Occipital lobe (tissue), 2 donors: ENCODE data around the gene CDH13. TPM values are rescaled to one million over a fixed set of nuclear protein-coding genes. Genes with fewer than 3 reads are reported as not detected.

Experiments
- DNase-seq: peaks from one replicate; lab custom pipeline; 2025; lab: John Stamatoyannopoulos, UW
- total RNA-seq: library from RNA; depleted of rRNA; stranded (reverse); fragments of >200 nt; gene quantifications from one replicate; pipeline ENCODE4 v1.2.3, GENCODE V29; 2014

The CDH13 gene
- total RNA-seq, 1 donor from 2014 or later: 27.3 TPM

- DNase-seq: no peak
These were observed 404.8 kb downstream of the CDH13 start for GRCh38 chr16:83031524-83031923.

- no peak for DNase-seq
These were observed 410.3 kb downstream of the CDH13 start for GRCh38 chr16:83037102-83037501.

GRCh38 chr16:83037884-83038283, 411.1 kb downstream of the CDH13 start:
- DNase-seq: no peak

GRCh38 chr16:83040174-83040573, 413.4 kb downstream of the CDH13 start:
- no peak for DNase-seq

- DNase-seq: no peak
These were observed 417.8 kb downstream of the CDH13 start for GRCh38 chr16:83044589-83044988.

GRCh38 chr16:83045790-83046189, 419.0 kb downstream of the CDH13 start:
- no peak for DNase-seq

GRCh38 chr16:83046664-83047063, 419.9 kb downstream of the CDH13 start:
- DNase-seq: no peak

GRCh38 chr16:83051451-83051850, 424.7 kb downstream of the CDH13 start:
- no peak for DNase-seq

GRCh38 chr16:83054283-83054682, 427.5 kb downstream of the CDH13 start:
- no peak for DNase-seq

- no peak for DNase-seq
These were observed 431.6 kb downstream of the CDH13 start for GRCh38 chr16:83058376-83058775.

GRCh38 chr16:83059237-83059636, 432.5 kb downstream of the CDH13 start:
- DNase-seq: no peak

- no peak for DNase-seq
These were observed 439.2 kb downstream of the CDH13 start for GRCh38 chr16:83066011-83066410.

GRCh38 chr16:83066881-83067280, 440.1 kb downstream of the CDH13 start:
- DNase-seq: no peak

- no peak for DNase-seq
These were observed 441.9 kb downstream of the CDH13 start for GRCh38 chr16:83068686-83069085.

- DNase-seq: no peak
These were observed 443.8 kb downstream of the CDH13 start for GRCh38 chr16:83070416-83071209.

- no peak for DNase-seq
These were observed 449.2 kb downstream of the CDH13 start for GRCh38 chr16:83075956-83076355.

GRCh38 chr16:83083361-83083760, 456.6 kb downstream of the CDH13 start:
- no peak for DNase-seq

- DNase-seq: no peak
These were observed 458.9 kb downstream of the CDH13 start for GRCh38 chr16:83085660-83086059.

GRCh38 chr16:83095941-83096692, 469.3 kb downstream of the CDH13 start:
- no peak for DNase-seq

- no peak for DNase-seq
These were observed 471.8 kb downstream of the CDH13 start for GRCh38 chr16:83098536-83098935.

- DNase-seq: no peak
These were observed 473.9 kb downstream of the CDH13 start for GRCh38 chr16:83100679-83101078.

- no peak for DNase-seq
These were observed 475.6 kb downstream of the CDH13 start for GRCh38 chr16:83102336-83102735.
